Activated gamma-delta T cell (primary cell): ENCODE measurements around the gene NGB.

Source experiments
- DNase-seq: peaks from one replicate; lab custom pipeline; 2025; lab: John Stamatoyannopoulos, UW

NGB gene

GRCh38 chr14:77231721-77232120 lies 39.3 kb downstream of the NGB start:
- no peak for DNase-seq

- no peak for DNase-seq
Measured at GRCh38 chr14:77230914-77231313, 40.1 kb downstream of the NGB start.

GRCh38 chr14:77228056-77228455 lies 43.0 kb downstream of the NGB start:
- no peak for DNase-seq

GRCh38 chr14:77225892-77226557 lies 45.0 kb downstream of the NGB start:
- no peak for DNase-seq

- no peak for DNase-seq
Measured at GRCh38 chr14:77225254-77225653, 45.8 kb downstream of the NGB start.

GRCh38 chr14:77224212-77224611 lies 46.8 kb downstream of the NGB start:
- DNase-seq: no peak

GRCh38 chr14:77222546-77223225 lies 48.3 kb downstream of the NGB start:
- DNase-seq: no peak

- no peak for DNase-seq
Measured at GRCh38 chr14:77221241-77221871, 49.6 kb downstream of the NGB start.

- no peak for DNase-seq
Measured at GRCh38 chr14:77220246-77221017, 50.6 kb downstream of the NGB start.

- DNase-seq: no peak
Measured at GRCh38 chr14:77219591-77219990, 51.4 kb downstream of the NGB start.

- DNase-seq: no peak
Measured at GRCh38 chr14:77217551-77217950, 53.5 kb downstream of the NGB start.
